Mammary epithelial cell (primary cell): ENCODE results near the gene GSG1.

Experiments
- EZH2 ChIP-seq: IDR thresholded peaks from 2 replicates; pipeline ENCODE4 v1.6.1; 2012; ENCODE audit warnings: low read length, inconsistent platforms, borderline replicate concordance
- TF ChIP-seq, protein P1 (sequence below), 2 donors: IDR thresholded peaks in 1 of 2; conservative IDR thresholded peaks in 1 of 2; 2 replicates each; pipeline ENCODE4 v1.5.1; 2011 to 2012; ENCODE audit warnings: inconsistent platforms in 2 of 2, low read length in 2 of 2, mild to moderate bottlenecking in 2 of 2, control low read depth in 1 of 2, low read depth in 1 of 2; ENCODE audit not compliant: insufficient read depth in 1 of 2; ENCODE audit errors: extremely low read depth in 1 of 2

DNA sequence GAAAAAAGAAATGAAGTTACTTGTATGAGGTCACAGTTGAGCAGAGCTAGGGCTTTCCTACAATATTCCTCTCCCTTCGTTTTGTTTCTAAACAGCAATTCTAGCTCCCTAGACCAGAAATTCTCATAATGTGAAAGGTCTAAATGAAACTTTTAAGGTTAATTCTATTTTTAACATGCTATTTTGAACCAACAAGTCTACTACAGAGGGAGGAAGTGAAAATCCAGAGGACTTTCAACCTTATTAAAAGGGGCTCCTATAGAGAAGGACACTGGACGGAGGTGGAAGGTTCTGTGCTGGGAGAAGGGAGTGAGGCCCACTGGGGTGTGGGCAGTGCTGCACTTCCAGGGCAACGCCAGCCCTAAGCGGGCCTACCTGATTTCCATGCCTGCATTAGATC lies 13.4 kb downstream of the GSG1 start:
- TF ChIP-seq, protein P1, sequence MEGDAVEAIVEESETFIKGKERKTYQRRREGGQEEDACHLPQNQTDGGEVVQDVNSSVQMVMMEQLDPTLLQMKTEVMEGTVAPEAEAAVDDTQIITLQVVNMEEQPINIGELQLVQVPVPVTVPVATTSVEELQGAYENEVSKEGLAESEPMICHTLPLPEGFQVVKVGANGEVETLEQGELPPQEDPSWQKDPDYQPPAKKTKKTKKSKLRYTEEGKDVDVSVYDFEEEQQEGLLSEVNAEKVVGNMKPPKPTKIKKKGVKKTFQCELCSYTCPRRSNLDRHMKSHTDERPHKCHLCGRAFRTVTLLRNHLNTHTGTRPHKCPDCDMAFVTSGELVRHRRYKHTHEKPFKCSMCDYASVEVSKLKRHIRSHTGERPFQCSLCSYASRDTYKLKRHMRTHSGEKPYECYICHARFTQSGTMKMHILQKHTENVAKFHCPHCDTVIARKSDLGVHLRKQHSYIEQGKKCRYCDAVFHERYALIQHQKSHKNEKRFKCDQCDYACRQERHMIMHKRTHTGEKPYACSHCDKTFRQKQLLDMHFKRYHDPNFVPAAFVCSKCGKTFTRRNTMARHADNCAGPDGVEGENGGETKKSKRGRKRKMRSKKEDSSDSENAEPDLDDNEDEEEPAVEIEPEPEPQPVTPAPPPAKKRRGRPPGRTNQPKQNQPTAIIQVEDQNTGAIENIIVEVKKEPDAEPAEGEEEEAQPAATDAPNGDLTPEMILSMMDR (conservative IDR thresholded peaks at IDR 0.05 in 1 of 2, IDR thresholded peaks at IDR 0.05 in 1 of 2; ENCODE audit: extremely low read depth in 1 of 2, insufficient read depth in 1 of 2, low read depth in 1 of 2, low read length in 2 of 2): no peak
- TF ChIP-seq EZH2: no peak
